Liver (tissue), 9 donors: ENCODE measurements around the gene BCR. TPM values are rescaled to one million over a fixed set of nuclear protein-coding genes. Genes with fewer than 3 reads are reported as not detected.
A peak's percentile ranks its signal among the peaks of the same experiment; 100 is the strongest.

Source experiments
- DNase-seq: peaks from one replicate; pipeline ENCODE4 v3.0.0-alpha.2; 2017; ENCODE audit warnings: low spot score
- H3K27ac ChIP-seq, 2 donors: one replicate each; pipeline ENCODE4 v1.7.0; 2013; ENCODE audit warnings: inconsistent platforms in 2 of 2, low read length in 2 of 2, control low read depth in 1 of 2, low read depth in 1 of 2, mild to moderate bottlenecking in 1 of 2
- H3K27me3 ChIP-seq, 4 donors: one replicate each; pipeline versions ENCODE4 v1.6.1 to v1.7.0; 2013; ENCODE audit warnings: low read length in 3 of 4, inconsistent platforms in 1 of 4, mild to moderate bottlenecking in 1 of 4, moderate library complexity in 1 of 4; ENCODE audit not compliant: control insufficient read depth in 4 of 4, insufficient read depth in 4 of 4
- H3K36me3 ChIP-seq, 4 donors: one replicate each; pipeline versions ENCODE4 v1.6.1 to v1.7.0; 2013; ENCODE audit warnings: low read length in 3 of 4, mild to moderate bottlenecking in 3 of 4, low read depth in 1 of 4, moderate library complexity in 1 of 4; ENCODE audit not compliant: control insufficient read depth in 4 of 4, insufficient read depth in 3 of 4
- H3K4me1 ChIP-seq, 4 donors: one replicate each; pipeline versions ENCODE4 v1.6.1 to v1.7.0; 2013; ENCODE audit warnings: low read length in 3 of 4, mild to moderate bottlenecking in 3 of 4, moderate library complexity in 1 of 4; ENCODE audit not compliant: control insufficient read depth in 4 of 4, insufficient read depth in 4 of 4
- H3K4me3 ChIP-seq, 3 donors: one replicate each; pipeline versions ENCODE4 v1.6.1 to v1.7.0; 2013; ENCODE audit warnings: low read length in 3 of 3, control low read depth in 1 of 3, low read depth in 1 of 3, mild to moderate bottlenecking in 1 of 3
- H3K9ac ChIP-seq, 2 donors: one replicate each; pipeline ENCODE4 v1.7.0; 2013; ENCODE audit warnings: low read length in 2 of 2, mild to moderate bottlenecking in 2 of 2, moderate library complexity in 2 of 2, control low read depth in 1 of 2, low read depth in 1 of 2
- H3K9me3 ChIP-seq, 4 donors: one replicate each; pipeline versions ENCODE4 v1.6.1 to v1.7.0; 2013; ENCODE audit warnings: low read length in 3 of 4; ENCODE audit not compliant: control insufficient read depth in 4 of 4
- ATF3 ChIP-seq: IDR thresholded peaks from 2 replicates; pipeline ENCODE4 v1.6.1; 2016; ENCODE audit warnings: antibody characterized with exemption
- CTCF ChIP-seq: fragments of 150-350 bp; IDR thresholded peaks from 2 replicates; pipeline ENCODE4 v1.5.1; 2017; ENCODE audit warnings: improper control_type of control experiment, low read depth, low read length; ENCODE audit not compliant: missing input control
- EGR1 ChIP-seq, 2 donors: IDR thresholded peaks; 2 replicates each; pipeline ENCODE4 v1.6.1; 2016 to 2018; ENCODE audit warnings: antibody characterized with exemption in 2 of 2, low read depth in 2 of 2
- FOXA1 ChIP-seq: IDR thresholded peaks from 2 replicates; pipeline ENCODE4 v1.6.1; 2016; ENCODE audit warnings: antibody characterized with exemption
- FOXA2 ChIP-seq: IDR thresholded peaks from 2 replicates; pipeline ENCODE4 v1.6.1; 2016; ENCODE audit warnings: antibody characterized with exemption
- GABPA ChIP-seq, 2 donors: IDR thresholded peaks in 1 of 2; conservative IDR thresholded peaks in 1 of 2; 2 replicates each; pipeline ENCODE4 v1.6.1; 2016; ENCODE audit warnings: antibody characterized with exemption in 2 of 2, mild to moderate bottlenecking in 1 of 2, moderate library complexity in 1 of 2
- HNF4A ChIP-seq, 2 donors: conservative IDR thresholded peaks; 2 replicates each; pipeline ENCODE4 v1.6.1; 2016; ENCODE audit warnings: antibody characterized with exemption in 2 of 2, mild to moderate bottlenecking in 2 of 2
- HNF4G ChIP-seq: IDR thresholded peaks from 2 replicates; pipeline ENCODE4 v1.6.1; 2016; ENCODE audit warnings: antibody characterized with exemption
- JUND ChIP-seq, 2 donors: IDR thresholded peaks; 2 replicates each; pipeline ENCODE4 v1.6.1; 2016; ENCODE audit warnings: antibody characterized with exemption in 2 of 2
- MAX ChIP-seq: IDR thresholded peaks from 2 replicates; pipeline ENCODE4 v1.6.1; 2016; ENCODE audit warnings: antibody characterized with exemption
- NR2F2 ChIP-seq: IDR thresholded peaks from 2 replicates; pipeline ENCODE4 v1.6.1; 2016; ENCODE audit warnings: antibody characterized with exemption
- RAD21 ChIP-seq, 2 donors: IDR thresholded peaks; 2 replicates each; pipeline ENCODE4 v1.6.1; 2016; ENCODE audit warnings: antibody characterized with exemption in 2 of 2, mild to moderate bottlenecking in 2 of 2
- REST ChIP-seq: IDR thresholded peaks from 2 replicates; pipeline ENCODE4 v1.6.1; 2016; ENCODE audit warnings: antibody characterized with exemption, mild to moderate bottlenecking
- RXRA ChIP-seq, 2 donors: IDR thresholded peaks; 2 replicates each; pipeline ENCODE4 v1.6.1; 2017 to 2018; ENCODE audit warnings: antibody characterized with exemption in 2 of 2, mild to moderate bottlenecking in 1 of 2
- SP1 ChIP-seq: IDR thresholded peaks from 2 replicates; pipeline ENCODE4 v1.6.1; 2018; ENCODE audit warnings: antibody characterized with exemption, mild to moderate bottlenecking
- TAF1 ChIP-seq: conservative IDR thresholded peaks from 2 replicates; pipeline ENCODE4 v1.6.1; 2016; ENCODE audit warnings: antibody characterized with exemption, mild to moderate bottlenecking
- YY1 ChIP-seq: IDR thresholded peaks from 2 replicates; pipeline ENCODE4 v1.6.1; 2016; ENCODE audit warnings: antibody characterized with exemption, mild to moderate bottlenecking
- ZBTB33 ChIP-seq: IDR thresholded peaks from 2 replicates; pipeline ENCODE4 v1.6.1; 2016; ENCODE audit warnings: antibody characterized with exemption
- WGBS: extraction: QIAGEN DNeasy Blood & Tissue Kit; methylation state at CpG from one replicate; pipeline ENCODE4 v1.1.7; 2013; 5-methylcytosine and 5-hydroxymethylcytosine counted together
- polyA plus RNA-seq, 2 donors: library from polyadenylated mRNA; stranded (reverse) in 1 of 2; unstranded in 1 of 2; fragments of 200-250 nt in 1 of 2; fragments of >200 nt in 1 of 2; fragmentation: Nextera tagmentation in 1 of 2; extraction: Ambion mirVana in 1 of 2; gene quantifications; one replicate each; pipeline versions ENCODE4 v1.2.1 to v1.2.3, GENCODE V29; 2013 to 2015
- total RNA-seq, 2 donors: library from RNA; depleted of rRNA; stranded (reverse); fragments of >200 nt; gene quantifications; one replicate each; pipeline ENCODE4 v1.2.3, GENCODE V29; 2014
- donor health status: healthy.
- donor health status: healthy.
- donor health status: healthy.
- donor health status: healthy.
- donor health status: healthy.

Gene BCR
- total and polyA plus RNA-seq, 4 donors = 7.4 to 35.6 (median 18.3) TPM

- Histone ChIP-seq H3K36me3 (no peaks in the 10 kb centered on the region), H3K27ac (peak overlapping the region; percentile 50 to 63)
Measured at GRCh38 chr22:23204541-23205157, 24.3 kb downstream of the BCR start.

More at GRCh38 chr22:23204541-23205157, 24.3 kb downstream of the BCR start:
- Histone ChIP-seq H3K9me3 (no peaks in the 10 kb centered on the region), H3K4me1 (peaks cover 9 to 29% (median 23%) of the 10 kb centered on the region in 4 donors), H3K27me3 (no peaks in the 10 kb centered on the region), H3K9ac (no peak overlapping the region), H3K4me3 (no peak overlapping the region)
- 24% methylated on average over 11 of the region's 11 CpGs for WGBS
- TF ChIP-seq GABPA (IDR thresholded peaks at IDR 0.05 in 1 of 2, conservative IDR thresholded peaks at IDR 0.05 in 1 of 2) (peak in 1 of 2 donors; percentile 38), HNF4A (conservative IDR thresholded peaks at IDR 0.05) (peak; percentile 48 to 86), SP1 (peak; percentile 61), RXRA (IDR thresholded peaks at IDR 0.05) (peak; percentile 81 to 97), ZBTB33 (peak; percentile 74), TAF1 (no peak), RAD21 (IDR thresholded peaks at IDR 0.05) (peak; percentile 52 to 70), YY1 (peak; percentile 9), CTCF (peak; percentile 41), NR2F2 (peak; percentile 47), JUND (IDR thresholded peaks at IDR 0.05) (peak in 1 of 2 donors; percentile 54), FOXA2 (peak; percentile 41), REST (peak; percentile 50), FOXA1 (no peak), MAX (peak; percentile 97), EGR1 (IDR thresholded peaks at IDR 0.05; ENCODE audit: low read depth in 2 of 2) (peak; percentile 88 to 97), ATF3 (no peak), HNF4G (no peak)
- DNase-seq = no peak
